WTC11 (cell line): Measurements from ENCODE around the gene MOV10L1. TPM values are rescaled to one million over a fixed set of nuclear protein-coding genes. Genes with fewer than 3 reads are reported as not detected.

Experiments used
- ATAC-seq: fragments of 200-7000 bp; cut with Tn5 transposase; 2 replicates; pipeline ENCODE4 v1.10.0; 2021; ENCODE audit warnings: mild to moderate bottlenecking, moderate library complexity
- CTCF ChIA-PET: fragments of 300-600 bp; sonication (Branson Sonifier 250); formaldehyde crosslinking; loops from one replicate; lab custom pipeline; 2021; ENCODE audit warnings: antibody characterized with exemption; lab: Charles Lee
- POLR2A ChIA-PET: fragments of 350-600 bp; sonication (Branson Sonifier 250); formaldehyde crosslinking; loops from one replicate; lab custom pipeline; 2021; ENCODE audit warnings: antibody characterized with exemption; lab: Charles Lee
- DNase-seq: peaks from one replicate; pipeline ENCODE4 v3.0.0; 2021; ENCODE audit warnings: low spot score
- H3K27ac Mint-ChIP-seq: 2 replicates; pipeline ENCODE4 v1.8.0; 2021; ENCODE audit warnings: mixed read lengths
- H3K27me3 Mint-ChIP-seq: 2 replicates; pipeline ENCODE4 v1.8.0; 2021; ENCODE audit warnings: low read depth, mild to moderate bottlenecking, moderate library complexity, mixed read lengths
- H3K36me3 Mint-ChIP-seq: 2 replicates; pipeline ENCODE4 v1.8.0; 2021; ENCODE audit warnings: mixed read lengths
- H3K4me1 Mint-ChIP-seq: 2 replicates; pipeline ENCODE4 v1.8.0; 2022; ENCODE audit warnings: mixed read lengths
- H3K4me3 Mint-ChIP-seq: 2 replicates; pipeline ENCODE4 v1.8.0; 2021; ENCODE audit warnings: mild to moderate bottlenecking, moderate library complexity, mixed read lengths
- H3K9me3 Mint-ChIP-seq: 2 replicates; pipeline ENCODE4 v1.8.0; 2021; ENCODE audit warnings: mixed read lengths
- CDX4 ChIP-seq: fragments of 250-450 bp; sonication (Bioruptor Pico); IDR thresholded peaks from 2 replicates; pipeline ENCODE4 v1.9.0; 2021; ENCODE audit warnings: moderate library complexity, mild to moderate bottlenecking, inconsistent platforms, borderline replicate concordance
- CREM ChIP-seq: sonication (generic); formaldehyde crosslinking; IDR thresholded peaks from 2 replicates; pipeline ENCODE4 v1.8.1; 2022; ENCODE audit warnings: mild to moderate bottlenecking, missing genetic modification reagents, moderate library complexity
- EMX1 ChIP-seq: fragments of 250-450 bp; sonication (Bioruptor Pico); IDR thresholded peaks from 2 replicates; pipeline ENCODE4 v1.8.0; 2021; ENCODE audit warnings: mild to moderate bottlenecking
- JUN ChIP-seq: sonication (generic); formaldehyde crosslinking; IDR thresholded peaks from 2 replicates; pipeline ENCODE4 v1.8.0; 2023; ENCODE audit warnings: mild to moderate bottlenecking, missing genetic modification reagents
- MXD4 ChIP-seq: fragments of 250-450 bp; sonication (Bioruptor Pico); IDR thresholded peaks from 2 replicates; pipeline ENCODE4 v1.8.0; 2021; ENCODE audit warnings: mild to moderate bottlenecking, moderate library complexity, borderline replicate concordance
- NR1H2 ChIP-seq: sonication (generic); formaldehyde crosslinking; IDR thresholded peaks from 2 replicates; pipeline ENCODE4 v1.9.0; 2021; ENCODE audit warnings: mild to moderate bottlenecking, moderate library complexity, missing genetic modification reagents
- SOX15 ChIP-seq: fragments of 250-450 bp; sonication (Bioruptor Pico); IDR thresholded peaks from 2 replicates; pipeline ENCODE4 v1.9.0; 2021; ENCODE audit warnings: mild to moderate bottlenecking
- ZMAT4 ChIP-seq: fragments of 250-450 bp; sonication (Bioruptor Pico); IDR thresholded peaks from 2 replicates; pipeline ENCODE4 v1.9.0; 2021; ENCODE audit warnings: mild to moderate bottlenecking
- ZNF317 ChIP-seq: sonication (generic); formaldehyde crosslinking; IDR thresholded peaks from 2 replicates; pipeline ENCODE4 v1.8.1; 2023; ENCODE audit warnings: low read depth, mild to moderate bottlenecking, moderate library complexity, missing genetic modification reagents, borderline replicate concordance
- ZNF396 ChIP-seq: fragments of 250-450 bp; sonication (Bioruptor Pico); IDR thresholded peaks from 2 replicates; pipeline ENCODE4 v1.8.0; 2021; ENCODE audit warnings: mild to moderate bottlenecking, moderate library complexity, borderline replicate concordance
- ZNF423 ChIP-seq: fragments of 250-450 bp; sonication (Bioruptor Pico); IDR thresholded peaks from 2 replicates; pipeline ENCODE4 v2.1.2; 2022; ENCODE audit warnings: mild to moderate bottlenecking, moderate library complexity
- total RNA-seq: library from RNA; stranded (reverse); gene quantifications from 3 replicates; pipeline ENCODE4 v1.2.3, GENCODE V29; 2021
- TF ChIP-seq, protein P1 (sequence below): sonication (generic); formaldehyde crosslinking; IDR thresholded peaks from 2 replicates; pipeline ENCODE4 v1.8.0; 2023; ENCODE audit warnings: missing genetic modification reagents
- TF ChIP-seq, protein P2 (sequence below): sonication (generic); formaldehyde crosslinking; IDR thresholded peaks from 2 replicates; pipeline ENCODE4 v1.8.1; 2022; ENCODE audit warnings: low read depth, mild to moderate bottlenecking, moderate library complexity, missing genetic modification reagents, borderline replicate concordance
- TF ChIP-seq, protein P3 (sequence below): fragments of 250-450 bp; sonication (Bioruptor Pico); IDR thresholded peaks from 2 replicates; pipeline ENCODE4 v2.1.2; 2022; ENCODE audit warnings: mild to moderate bottlenecking, moderate library complexity
- TF ChIP-seq, protein P4 (sequence below): fragments of 200-600 bp; IDR thresholded peaks from 2 replicates; pipeline ENCODE4 v1.8.0; 2022; ENCODE audit warnings: antibody characterized with exemption
- TF ChIP-seq, protein P5 (sequence below): sonication (generic); formaldehyde crosslinking; IDR thresholded peaks from 2 replicates; pipeline ENCODE4 v1.8.0; 2022; ENCODE audit warnings: mild to moderate bottlenecking, missing genetic modification reagents
- TF ChIP-seq, protein P6 (sequence below): sonication (generic); formaldehyde crosslinking; IDR thresholded peaks from 2 replicates; pipeline ENCODE4 v1.8.1; 2023; ENCODE audit warnings: mild to moderate bottlenecking, missing genetic modification reagents, moderate library complexity
- TF ChIP-seq, protein P7 (sequence below): sonication (generic); formaldehyde crosslinking; IDR thresholded peaks from 2 replicates; pipeline ENCODE4 v1.8.0; 2023; ENCODE audit warnings: mild to moderate bottlenecking, missing genetic modification reagents

MOV10L1 gene
- total RNA-seq, 1 experiment from 2014 or later, result not detected

DNA sequence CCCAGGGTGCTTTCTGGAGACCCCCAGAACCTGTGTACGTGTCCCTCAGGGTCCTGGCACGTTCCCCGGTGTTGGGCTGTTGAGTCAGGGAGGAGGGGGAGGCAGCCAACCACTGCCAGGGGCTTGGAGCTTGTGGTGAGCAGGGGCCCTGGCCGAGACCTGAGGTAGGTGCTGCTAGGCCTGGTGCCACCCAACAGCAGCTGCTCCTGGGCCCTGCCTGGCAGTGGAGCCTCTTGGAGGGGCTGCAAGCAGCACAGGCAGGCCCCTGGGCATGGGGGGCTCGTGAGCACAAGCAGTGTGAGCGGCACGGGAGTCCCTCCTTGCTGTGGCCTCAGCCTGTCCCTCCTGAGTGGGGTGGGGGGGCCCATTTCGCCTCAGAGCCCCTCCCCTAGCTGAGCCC lies 103.8 kb downstream of the MOV10L1 start (continued):
- TF ChIP-seq ZNF396 (CRISPR knock-in tag), result no peak
- TF ChIP-seq MXD4 (CRISPR knock-in tag), result no peak
- no peak for TF ChIP-seq ZMAT4 (CRISPR knock-in tag)
- TF ChIP-seq JUN, result no peak
- TF ChIP-seq ZNF423 (CRISPR knock-in tag), result no peak
- no peak for TF ChIP-seq ZNF317 (CRISPR knock-in tag)
- TF ChIP-seq CDX4 (CRISPR knock-in tag), result no peak
- TF ChIP-seq, protein P1, sequence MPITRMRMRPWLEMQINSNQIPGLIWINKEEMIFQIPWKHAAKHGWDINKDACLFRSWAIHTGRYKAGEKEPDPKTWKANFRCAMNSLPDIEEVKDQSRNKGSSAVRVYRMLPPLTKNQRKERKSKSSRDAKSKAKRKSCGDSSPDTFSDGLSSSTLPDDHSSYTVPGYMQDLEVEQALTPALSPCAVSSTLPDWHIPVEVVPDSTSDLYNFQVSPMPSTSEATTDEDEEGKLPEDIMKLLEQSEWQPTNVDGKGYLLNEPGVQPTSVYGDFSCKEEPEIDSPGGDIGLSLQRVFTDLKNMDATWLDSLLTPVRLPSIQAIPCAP (CRISPR knock-in tag), result no peak
- no peak for TF ChIP-seq SOX15 (CRISPR knock-in tag)
- TF ChIP-seq, protein P2, sequence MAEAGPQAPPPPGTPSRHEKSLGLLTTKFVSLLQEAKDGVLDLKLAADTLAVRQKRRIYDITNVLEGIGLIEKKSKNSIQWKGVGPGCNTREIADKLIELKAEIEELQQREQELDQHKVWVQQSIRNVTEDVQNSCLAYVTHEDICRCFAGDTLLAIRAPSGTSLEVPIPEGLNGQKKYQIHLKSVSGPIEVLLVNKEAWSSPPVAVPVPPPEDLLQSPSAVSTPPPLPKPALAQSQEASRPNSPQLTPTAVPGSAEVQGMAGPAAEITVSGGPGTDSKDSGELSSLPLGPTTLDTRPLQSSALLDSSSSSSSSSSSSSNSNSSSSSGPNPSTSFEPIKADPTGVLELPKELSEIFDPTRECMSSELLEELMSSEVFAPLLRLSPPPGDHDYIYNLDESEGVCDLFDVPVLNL (CRISPR knock-in tag), result no peak
- TF ChIP-seq, protein P3, sequence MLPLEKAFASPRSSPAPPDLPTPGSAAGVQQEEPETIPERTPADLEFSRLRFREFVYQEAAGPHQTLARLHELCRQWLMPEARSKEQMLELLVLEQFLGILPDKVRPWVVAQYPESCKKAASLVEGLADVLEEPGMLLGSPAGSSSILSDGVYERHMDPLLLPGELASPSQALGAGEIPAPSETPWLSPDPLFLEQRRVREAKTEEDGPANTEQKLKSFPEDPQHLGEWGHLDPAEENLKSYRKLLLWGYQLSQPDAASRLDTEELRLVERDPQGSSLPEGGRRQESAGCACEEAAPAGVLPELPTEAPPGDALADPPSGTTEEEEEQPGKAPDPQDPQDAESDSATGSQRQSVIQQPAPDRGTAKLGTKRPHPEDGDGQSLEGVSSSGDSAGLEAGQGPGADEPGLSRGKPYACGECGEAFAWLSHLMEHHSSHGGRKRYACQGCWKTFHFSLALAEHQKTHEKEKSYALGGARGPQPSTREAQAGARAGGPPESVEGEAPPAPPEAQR (CRISPR knock-in tag), result no peak
- TF ChIP-seq, protein P4, sequence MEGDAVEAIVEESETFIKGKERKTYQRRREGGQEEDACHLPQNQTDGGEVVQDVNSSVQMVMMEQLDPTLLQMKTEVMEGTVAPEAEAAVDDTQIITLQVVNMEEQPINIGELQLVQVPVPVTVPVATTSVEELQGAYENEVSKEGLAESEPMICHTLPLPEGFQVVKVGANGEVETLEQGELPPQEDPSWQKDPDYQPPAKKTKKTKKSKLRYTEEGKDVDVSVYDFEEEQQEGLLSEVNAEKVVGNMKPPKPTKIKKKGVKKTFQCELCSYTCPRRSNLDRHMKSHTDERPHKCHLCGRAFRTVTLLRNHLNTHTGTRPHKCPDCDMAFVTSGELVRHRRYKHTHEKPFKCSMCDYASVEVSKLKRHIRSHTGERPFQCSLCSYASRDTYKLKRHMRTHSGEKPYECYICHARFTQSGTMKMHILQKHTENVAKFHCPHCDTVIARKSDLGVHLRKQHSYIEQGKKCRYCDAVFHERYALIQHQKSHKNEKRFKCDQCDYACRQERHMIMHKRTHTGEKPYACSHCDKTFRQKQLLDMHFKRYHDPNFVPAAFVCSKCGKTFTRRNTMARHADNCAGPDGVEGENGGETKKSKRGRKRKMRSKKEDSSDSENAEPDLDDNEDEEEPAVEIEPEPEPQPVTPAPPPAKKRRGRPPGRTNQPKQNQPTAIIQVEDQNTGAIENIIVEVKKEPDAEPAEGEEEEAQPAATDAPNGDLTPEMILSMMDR, result no peak
- no peak for TF ChIP-seq CREM (CRISPR knock-in tag)

DNA sequence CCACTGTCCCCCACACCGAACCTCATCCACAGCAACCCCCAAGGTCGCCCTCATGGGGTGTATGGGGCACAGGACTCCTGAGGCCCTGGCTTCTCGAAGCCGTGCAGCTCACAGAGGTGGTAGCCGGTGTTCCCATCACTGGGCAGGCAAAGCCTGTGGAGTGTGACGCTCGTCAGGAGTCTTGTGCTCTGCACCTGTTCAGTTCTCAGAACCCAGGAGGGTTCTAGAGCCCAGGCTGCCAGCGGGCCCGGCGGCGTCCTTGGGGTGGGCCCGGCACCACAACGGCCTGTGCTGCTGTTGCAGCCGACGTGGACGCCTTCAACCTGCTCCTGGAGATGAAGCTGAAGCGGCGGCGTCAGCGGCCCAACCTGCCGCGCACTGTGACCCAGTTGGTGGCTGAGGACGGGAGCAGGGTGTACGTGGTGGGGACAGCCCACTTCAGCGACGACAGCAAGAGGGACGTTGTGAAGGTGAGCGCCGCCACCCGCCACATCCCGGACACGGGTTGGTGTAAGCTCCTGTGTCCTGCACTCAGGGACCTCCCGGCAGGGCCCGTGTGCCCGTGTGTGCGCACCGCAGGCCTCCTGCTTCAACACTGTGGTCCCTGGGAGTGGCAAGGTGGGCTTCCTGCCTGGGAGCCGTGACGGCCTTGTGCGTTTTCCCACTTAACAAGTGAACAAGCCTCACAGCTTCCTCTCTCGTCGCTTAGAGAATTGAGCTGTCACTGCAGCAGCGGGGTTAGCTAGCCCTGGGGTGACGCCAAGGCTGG lies 104.4 kb downstream of the MOV10L1 start:
- no peaks in the 10 kb centered on the region for H3K27me3 Mint-ChIP-seq
- peaks cover 12% of the 10 kb centered on the region for H3K4me1 Mint-ChIP-seq
- H3K9me3 Mint-ChIP-seq, result no peaks in the 10 kb centered on the region
- no peak overlapping the region for H3K4me3 Mint-ChIP-seq
- POLR2A ChIA-PET, result no interaction called here
- TF ChIP-seq, protein P5, sequence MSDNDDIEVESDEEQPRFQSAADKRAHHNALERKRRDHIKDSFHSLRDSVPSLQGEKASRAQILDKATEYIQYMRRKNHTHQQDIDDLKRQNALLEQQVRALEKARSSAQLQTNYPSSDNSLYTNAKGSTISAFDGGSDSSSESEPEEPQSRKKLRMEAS (CRISPR knock-in tag), result no peak
- no peak for TF ChIP-seq NR1H2
- TF ChIP-seq, protein P6, sequence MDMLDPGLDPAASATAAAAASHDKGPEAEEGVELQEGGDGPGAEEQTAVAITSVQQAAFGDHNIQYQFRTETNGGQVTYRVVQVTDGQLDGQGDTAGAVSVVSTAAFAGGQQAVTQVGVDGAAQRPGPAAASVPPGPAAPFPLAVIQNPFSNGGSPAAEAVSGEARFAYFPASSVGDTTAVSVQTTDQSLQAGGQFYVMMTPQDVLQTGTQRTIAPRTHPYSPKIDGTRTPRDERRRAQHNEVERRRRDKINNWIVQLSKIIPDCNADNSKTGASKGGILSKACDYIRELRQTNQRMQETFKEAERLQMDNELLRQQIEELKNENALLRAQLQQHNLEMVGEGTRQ, result no peak
- TF ChIP-seq, protein P7, sequence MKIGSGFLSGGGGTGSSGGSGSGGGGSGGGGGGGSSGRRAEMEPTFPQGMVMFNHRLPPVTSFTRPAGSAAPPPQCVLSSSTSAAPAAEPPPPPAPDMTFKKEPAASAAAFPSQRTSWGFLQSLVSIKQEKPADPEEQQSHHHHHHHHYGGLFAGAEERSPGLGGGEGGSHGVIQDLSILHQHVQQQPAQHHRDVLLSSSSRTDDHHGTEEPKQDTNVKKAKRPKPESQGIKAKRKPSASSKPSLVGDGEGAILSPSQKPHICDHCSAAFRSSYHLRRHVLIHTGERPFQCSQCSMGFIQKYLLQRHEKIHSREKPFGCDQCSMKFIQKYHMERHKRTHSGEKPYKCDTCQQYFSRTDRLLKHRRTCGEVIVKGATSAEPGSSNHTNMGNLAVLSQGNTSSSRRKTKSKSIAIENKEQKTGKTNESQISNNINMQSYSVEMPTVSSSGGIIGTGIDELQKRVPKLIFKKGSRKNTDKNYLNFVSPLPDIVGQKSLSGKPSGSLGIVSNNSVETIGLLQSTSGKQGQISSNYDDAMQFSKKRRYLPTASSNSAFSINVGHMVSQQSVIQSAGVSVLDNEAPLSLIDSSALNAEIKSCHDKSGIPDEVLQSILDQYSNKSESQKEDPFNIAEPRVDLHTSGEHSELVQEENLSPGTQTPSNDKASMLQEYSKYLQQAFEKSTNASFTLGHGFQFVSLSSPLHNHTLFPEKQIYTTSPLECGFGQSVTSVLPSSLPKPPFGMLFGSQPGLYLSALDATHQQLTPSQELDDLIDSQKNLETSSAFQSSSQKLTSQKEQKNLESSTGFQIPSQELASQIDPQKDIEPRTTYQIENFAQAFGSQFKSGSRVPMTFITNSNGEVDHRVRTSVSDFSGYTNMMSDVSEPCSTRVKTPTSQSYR (CRISPR knock-in tag), result no peak
- no peak for TF ChIP-seq JUN
- TF ChIP-seq, protein P3 (CRISPR knock-in tag), result no peak
- no peak for TF ChIP-seq EMX1 (CRISPR knock-in tag)
- CTCF ChIA-PET, result interaction anchor here (1.0 to 1.2 kb wide), 2 partner anchors 44 to 47 kb away, joined by 3 read pairs; no protein-coding TSS in a partner anchor
- no peak overlapping the region for H3K27ac Mint-ChIP-seq
- DNase-seq (no peak), ATAC-seq (no peak)
- H3K36me3 Mint-ChIP-seq, result no peaks in the 10 kb centered on the region; the same call in 1 of the 2 replicates
